ENCODE data around the gene ERCC6L. TPM values are rescaled to one million over a fixed set of nuclear protein-coding genes. Genes with fewer than 3 reads are reported as not detected.

Gene ERCC6L
- total and polyA plus RNA-seq, 2 of the 13 experiments (the other 11 are each of a cell fraction or from before 2014, with no cell fraction given): 0.86 to 9.5 TPM

DNA sequence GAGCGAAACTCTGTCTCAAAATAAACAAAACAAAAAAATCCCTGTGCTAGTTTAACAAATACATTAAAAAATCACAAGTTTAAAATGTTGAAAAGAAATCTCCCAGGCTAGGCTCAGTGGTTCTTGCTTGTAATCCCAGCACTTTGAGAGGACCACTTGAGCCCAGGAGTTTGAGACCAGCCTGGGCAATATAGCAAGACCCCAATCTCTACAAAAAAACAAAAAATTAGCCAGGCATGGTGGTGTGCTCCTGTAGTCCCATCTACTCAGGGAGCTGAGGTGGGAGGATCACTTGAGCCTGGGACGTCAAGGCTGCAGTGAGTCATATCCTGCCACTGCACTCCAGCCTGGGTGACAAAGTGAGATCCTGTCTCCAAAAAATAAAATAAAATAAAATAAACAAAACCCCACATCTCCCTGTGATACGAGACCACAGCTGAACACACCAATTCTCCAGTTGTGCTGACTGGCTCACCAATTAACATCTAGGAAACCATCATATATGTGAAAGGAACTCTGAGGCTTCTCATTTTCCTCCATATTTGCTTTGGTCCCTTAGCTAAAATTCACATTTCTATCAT, 30.9 kb upstream of the ERCC6L start:
- Histone ChIP-seq H3K27me3 (ENCODE audit: control insufficient read depth in 1 of 2, insufficient read depth in 2 of 2, low read length in 2 of 2) (no peaks in the 10 kb centered on the region), H3K4me2 (ENCODE audit: low read depth, low read length) (no peak overlapping the region), H3K36me3 (replicated peaks in 1 of 2; ENCODE audit: control insufficient read depth in 1 of 2, insufficient read depth in 2 of 2, low read length in 2 of 2) (peaks cover 2 to 32% of the 10 kb centered on the region in 2 experiments), H3K9me3 (ENCODE audit: low read length) (no peaks in the 10 kb centered on the region), H2AFZ (ENCODE audit: low read length) (no peak overlapping the region), H4K20me1 (ENCODE audit: insufficient read depth, low read length) (peaks cover 20% of the 10 kb centered on the region; the same call in 1 of the 2 replicates), H3K79me2 (ENCODE audit: insufficient read depth, low read length) (peaks cover 6% of the 10 kb centered on the region), H3K4me3 (replicated peaks in 1 of 3; ENCODE audit: insufficient read depth in 1 of 3, low read depth in 2 of 3, low read length in 3 of 3) (no peak overlapping the region), H3K9ac (ENCODE audit: insufficient read depth, low read depth, low read length) (no peak overlapping the region), H3K4me1 (ENCODE audit: insufficient read depth, low read length) (peaks cover 21% of the 10 kb centered on the region), H3K27ac (ENCODE audit: extremely low read length, insufficient read depth, low read length) (no peak overlapping the region)
- peak; percentile 53; the same call in 1 of the 2 replicates for TF ChIP-seq ZNF121 (CRISPR knock-in tag; IDR thresholded peaks at IDR 0.05)
- no peak for TF ChIP-seq ZNF660 (CRISPR knock-in tag; IDR thresholded peaks at IDR 0.05; ENCODE audit: borderline replicate concordance, low read depth)
- TF ChIP-seq POLR2G (IDR thresholded peaks at IDR 0.05; ENCODE audit: low read depth, low read length): peak; percentile 26; the same call in 1 of the 2 replicates
- TF ChIP-seq FOSL2 (CRISPR knock-in tag; IDR thresholded peaks at IDR 0.05): peak; percentile 39; the same call in 1 of the 2 replicates
- TF ChIP-seq ZNF30 (CRISPR knock-in tag; IDR thresholded peaks at IDR 0.05): no peak
- BruUV-seq (replicated peaks): no TSS peak
- WGBS (ENCODE audit: low lambda C conversion rate): 100% methylated on average over 3 of the region's 3 CpGs
- DNase-seq (ENCODE audit: low spot score) (no peak), ATAC-seq (no peak), FAIRE-seq (no peak)
- intact Hi-C loops (cut with micrococcal nuclease; ENCODE audit: unreplicated experiment) (no loop called here), in situ Hi-C loops (cut with HindIII; ENCODE audit: extremely low pct_ligation_motif_present, low pct_unique_long_range_greater_than_20kb) (no loop called here)
- ChIA-PET CTCF (ENCODE audit: low intra/inter-chr PET ratio, low total read pairs) (no interaction called here), POLR2A (no interaction called here)

DNA sequence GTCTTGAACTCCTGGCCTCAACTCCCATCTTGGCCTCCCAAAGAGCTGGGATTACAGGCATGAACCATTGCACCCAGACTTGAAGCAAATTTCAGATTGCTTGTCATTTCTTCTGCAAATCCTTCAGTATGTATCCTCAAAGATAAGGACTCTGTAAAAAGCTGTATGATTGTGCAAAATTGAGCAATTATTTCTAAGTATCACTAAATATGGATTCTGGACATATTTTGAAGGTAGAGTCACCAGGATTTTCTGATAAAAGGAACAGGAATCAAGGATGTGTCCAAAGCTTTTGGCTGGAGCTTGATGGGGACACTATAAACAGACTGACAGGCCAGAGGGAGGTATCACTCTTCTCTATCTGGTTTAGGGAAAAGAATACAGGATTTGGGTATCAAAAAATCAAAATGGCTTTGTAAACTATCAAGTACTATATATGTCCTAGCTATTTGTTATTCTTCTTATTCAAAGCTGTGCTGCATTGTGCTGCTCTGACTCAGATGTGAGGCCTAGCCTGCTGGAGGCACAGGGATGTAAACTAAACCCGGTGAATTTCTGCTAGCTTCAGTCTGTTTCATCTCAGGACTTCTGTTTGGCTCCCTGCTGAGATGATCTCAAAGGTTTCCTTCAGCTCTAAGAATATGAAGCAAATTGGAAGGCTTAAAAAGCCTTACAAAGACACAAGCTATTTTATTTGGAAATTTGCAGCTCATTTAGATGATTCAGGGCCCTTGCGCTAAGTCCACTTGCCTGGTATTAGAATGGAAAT, 30.0 kb upstream of the ERCC6L start:
- Histone ChIP-seq H3K9ac (ENCODE audit: insufficient read depth, low read depth, low read length) (no peak overlapping the region), H3K9me3 (ENCODE audit: low read length) (no peaks in the 10 kb centered on the region), H3K27ac (ENCODE audit: extremely low read length, insufficient read depth, low read length) (no peak overlapping the region), H3K4me2 (ENCODE audit: low read depth, low read length) (no peak overlapping the region), H4K20me1 (ENCODE audit: insufficient read depth, low read length) (peaks cover 13% of the 10 kb centered on the region; the same call in 1 of the 2 replicates), H3K79me2 (ENCODE audit: insufficient read depth, low read length) (no peaks in the 10 kb centered on the region), H3K4me1 (ENCODE audit: insufficient read depth, low read length) (peaks cover 12% of the 10 kb centered on the region), H3K27me3 (ENCODE audit: control insufficient read depth in 1 of 2, insufficient read depth in 2 of 2, low read length in 2 of 2) (no peaks in the 10 kb centered on the region), H2AFZ (ENCODE audit: low read length) (no peak overlapping the region), H3K36me3 (replicated peaks in 1 of 2; ENCODE audit: control insufficient read depth in 1 of 2, insufficient read depth in 2 of 2, low read length in 2 of 2) (peaks cover 2 to 25% of the 10 kb centered on the region in 2 experiments), H3K4me3 (replicated peaks in 1 of 3; ENCODE audit: insufficient read depth in 1 of 3, low read depth in 2 of 3, low read length in 3 of 3) (no peak overlapping the region)
- WGBS (ENCODE audit: low lambda C conversion rate): 80% methylated on average over 1 of the region's 2 CpGs
- no TSS peak for BruUV-seq (replicated peaks)
- ATAC-seq (no peak), FAIRE-seq (no peak), DNase-seq (ENCODE audit: low spot score) (no peak)
- in situ Hi-C loops (cut with HindIII; ENCODE audit: extremely low pct_ligation_motif_present, low pct_unique_long_range_greater_than_20kb): no loop called here
- ChIA-PET POLR2A (interaction anchor here (2.1 kb wide), 1 partner anchor 8 kb away, joined by 6 read pairs; the partner anchor contains the start of gene RPS4X), CTCF (ENCODE audit: low intra/inter-chr PET ratio, low total read pairs) (no interaction called here)
- intact Hi-C loops (cut with micrococcal nuclease; ENCODE audit: unreplicated experiment): no loop called here
- TF ChIP-seq MYC (CRISPR knock-in tag; IDR thresholded peaks at IDR 0.05; ENCODE audit: borderline replicate concordance): no peak
- no peak for TF ChIP-seq SRSF9 (IDR thresholded peaks at IDR 0.05; ENCODE audit: borderline replicate concordance, insufficient read depth, low read depth, low read length, poor library complexity, severe bottlenecking)
- TF ChIP-seq, protein P1, sequence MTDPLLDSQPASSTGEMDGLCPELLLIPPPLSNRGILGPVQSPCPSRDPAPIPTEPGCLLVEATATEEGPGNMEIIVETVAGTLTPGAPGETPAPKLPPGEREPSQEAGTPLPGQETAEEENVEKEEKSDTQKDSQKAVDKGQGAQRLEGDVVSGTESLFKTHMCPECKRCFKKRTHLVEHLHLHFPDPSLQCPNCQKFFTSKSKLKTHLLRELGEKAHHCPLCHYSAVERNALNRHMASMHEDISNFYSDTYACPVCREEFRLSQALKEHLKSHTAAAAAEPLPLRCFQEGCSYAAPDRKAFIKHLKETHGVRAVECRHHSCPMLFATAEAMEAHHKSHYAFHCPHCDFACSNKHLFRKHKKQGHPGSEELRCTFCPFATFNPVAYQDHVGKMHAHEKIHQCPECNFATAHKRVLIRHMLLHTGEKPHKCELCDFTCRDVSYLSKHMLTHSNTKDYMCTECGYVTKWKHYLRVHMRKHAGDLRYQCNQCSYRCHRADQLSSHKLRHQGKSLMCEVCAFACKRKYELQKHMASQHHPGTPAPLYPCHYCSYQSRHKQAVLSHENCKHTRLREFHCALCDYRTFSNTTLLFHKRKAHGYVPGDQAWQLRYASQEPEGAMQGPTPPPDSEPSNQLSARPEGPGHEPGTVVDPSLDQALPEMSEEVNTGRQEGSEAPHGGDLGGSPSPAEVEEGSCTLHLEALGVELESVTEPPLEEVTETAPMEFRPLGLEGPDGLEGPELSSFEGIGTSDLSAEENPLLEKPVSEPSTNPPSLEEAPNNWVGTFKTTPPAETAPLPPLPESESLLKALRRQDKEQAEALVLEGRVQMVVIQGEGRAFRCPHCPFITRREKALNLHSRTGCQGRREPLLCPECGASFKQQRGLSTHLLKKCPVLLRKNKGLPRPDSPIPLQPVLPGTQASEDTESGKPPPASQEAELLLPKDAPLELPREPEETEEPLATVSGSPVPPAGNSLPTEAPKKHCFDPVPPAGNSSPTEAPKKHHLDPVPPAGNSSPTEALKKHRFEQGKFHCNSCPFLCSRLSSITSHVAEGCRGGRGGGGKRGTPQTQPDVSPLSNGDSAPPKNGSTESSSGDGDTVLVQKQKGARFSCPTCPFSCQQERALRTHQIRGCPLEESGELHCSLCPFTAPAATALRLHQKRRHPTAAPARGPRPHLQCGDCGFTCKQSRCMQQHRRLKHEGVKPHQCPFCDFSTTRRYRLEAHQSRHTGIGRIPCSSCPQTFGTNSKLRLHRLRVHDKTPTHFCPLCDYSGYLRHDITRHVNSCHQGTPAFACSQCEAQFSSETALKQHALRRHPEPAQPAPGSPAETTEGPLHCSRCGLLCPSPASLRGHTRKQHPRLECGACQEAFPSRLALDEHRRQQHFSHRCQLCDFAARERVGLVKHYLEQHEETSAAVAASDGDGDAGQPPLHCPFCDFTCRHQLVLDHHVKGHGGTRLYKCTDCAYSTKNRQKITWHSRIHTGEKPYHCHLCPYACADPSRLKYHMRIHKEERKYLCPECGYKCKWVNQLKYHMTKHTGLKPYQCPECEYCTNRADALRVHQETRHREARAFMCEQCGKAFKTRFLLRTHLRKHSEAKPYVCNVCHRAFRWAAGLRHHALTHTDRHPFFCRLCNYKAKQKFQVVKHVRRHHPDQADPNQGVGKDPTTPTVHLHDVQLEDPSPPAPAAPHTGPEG (CRISPR knock-in tag; IDR thresholded peaks at IDR 0.05): no peak
- TF ChIP-seq, protein P2, sequence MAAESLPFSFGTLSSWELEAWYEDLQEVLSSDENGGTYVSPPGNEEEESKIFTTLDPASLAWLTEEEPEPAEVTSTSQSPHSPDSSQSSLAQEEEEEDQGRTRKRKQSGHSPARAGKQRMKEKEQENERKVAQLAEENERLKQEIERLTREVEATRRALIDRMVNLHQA (CRISPR knock-in tag; IDR thresholded peaks at IDR 0.05): no peak
- TF ChIP-seq POLR2AphosphoS5 (IDR thresholded peaks at IDR 0.05; ENCODE audit: low read depth, low read length): peak; percentile 10; the same call in 1 of the 2 replicates
- TF ChIP-seq ZKSCAN8 (CRISPR knock-in tag; IDR thresholded peaks at IDR 0.05; ENCODE audit: borderline replicate concordance): no peak

All from HepG2 (cell line).